Hepatocyte (in vitro differentiated cells): ENCODE data around the gene DPYSL3. TPM values are rescaled to one million over a fixed set of nuclear protein-coding genes. Genes with fewer than 3 reads are reported as not detected.
A peak's percentile ranks its signal among the peaks of the same experiment; 100 is the strongest.

Experiments
- DNase-seq: peaks from one replicate; pipeline ENCODE4 v3.0.0-alpha.2; 2016; ENCODE audit warnings: low spot score
- H2AFZ ChIP-seq: fragments of 200-600 bp; sonication (generic); 2 replicates; pipeline ENCODE4 v1.6.0; 2016; ENCODE audit warnings: antibody characterized with exemption, mild to moderate bottlenecking
- H3K27ac ChIP-seq: fragments of 200-600 bp; sonication (generic); 2 replicates; pipeline ENCODE4 v1.5.1; 2016; ENCODE audit warnings: mild to moderate bottlenecking
- H3K27me3 ChIP-seq: fragments of 200-600 bp; sonication (generic); 2 replicates; pipeline ENCODE4 v1.6.1; 2016
- H3K36me3 ChIP-seq: fragments of 200-600 bp; sonication (generic); replicated peaks from 2 replicates; pipeline ENCODE4 v1.5.1; 2016; ENCODE audit warnings: low read depth; ENCODE audit not compliant: insufficient read depth
- H3K4me1 ChIP-seq: fragments of 200-600 bp; sonication (generic); 2 replicates; pipeline ENCODE4 v1.5.1; 2016; ENCODE audit warnings: mild to moderate bottlenecking, moderate library complexity; ENCODE audit not compliant: insufficient read depth
- H3K4me2 ChIP-seq: fragments of 200-600 bp; sonication (generic); 2 replicates; pipeline ENCODE4 v1.6.0; 2016
- H3K4me3 ChIP-seq: fragments of 200-600 bp; sonication (generic); 2 replicates; pipeline ENCODE4 v1.5.1; 2016; ENCODE audit warnings: mild to moderate bottlenecking
- H3K79me2 ChIP-seq: fragments of 200-600 bp; sonication (generic); 2 replicates; pipeline ENCODE4 v1.6.0; 2017; ENCODE audit warnings: mild to moderate bottlenecking
- H3K9me2 ChIP-seq: fragments of 200-600 bp; sonication (generic); replicated peaks from 2 replicates; pipeline ENCODE4 v1.6.0; 2017; ENCODE audit warnings: mild to moderate bottlenecking; ENCODE audit not compliant: insufficient read depth
- H3K9me3 ChIP-seq: fragments of 200-600 bp; sonication (generic); 2 replicates; pipeline ENCODE4 v1.5.1; 2016; ENCODE audit warnings: low read depth, mild to moderate bottlenecking
- H4K20me1 ChIP-seq: fragments of 200-600 bp; sonication (generic); 2 replicates; pipeline ENCODE4 v1.6.0; 2016; ENCODE audit warnings: mild to moderate bottlenecking; ENCODE audit not compliant: insufficient read depth, poor library complexity, severe bottlenecking
- CTCF ChIP-seq: fragments of 200-600 bp; sonication (generic); IDR thresholded peaks from 2 replicates; pipeline ENCODE4 v1.5.1; 2016; ENCODE audit warnings: antibody characterized with exemption, mild to moderate bottlenecking; ENCODE audit not compliant: poor library complexity
- EZH2 ChIP-seq: fragments of 200-600 bp; sonication (generic); IDR thresholded peaks from 2 replicates; pipeline ENCODE4 v1.6.1; 2016; ENCODE audit warnings: antibody characterized with exemption, mild to moderate bottlenecking, borderline replicate concordance
- EZH2phosphoT487 ChIP-seq: fragments of 200-600 bp; sonication (generic); IDR thresholded peaks from one replicate; pipeline ENCODE4 v1.6.1; 2018; ENCODE audit warnings: antibody characterized with exemption, mild to moderate bottlenecking, low read depth, moderate library complexity; ENCODE audit not compliant: unreplicated experiment, severe bottlenecking
- WGBS: methylation state at CpG from one replicate; pipeline ENCODE4 v1.1.6; 2016; ENCODE audit warnings: low lambda C conversion rate; ENCODE audit errors: missing lambda C conversion rate; 5-methylcytosine and 5-hydroxymethylcytosine counted together
- polyA plus RNA-seq: library from polyadenylated mRNA; unstranded; fragments of >200 nt; fragmentation: Nextera tagmentation; extraction: Ambion mirVana; gene quantifications from 2 replicates; pipeline ENCODE4 v1.2.1, GENCODE V29; 2016
- total RNA-seq: library from RNA; depleted of rRNA; stranded (reverse); fragments of >200 nt; gene quantifications from 2 replicates; pipeline ENCODE4 v1.2.3, GENCODE V29; 2014

DPYSL3 gene
- total and polyA plus RNA-seq, 2 experiments from 2014 or later, result 35.7 to 78.0 TPM

- no peaks in the 10 kb centered on the region for H3K36me3 ChIP-seq
- H3K4me2 ChIP-seq, result no peak overlapping the region
- whole genome bisulfite sequencing, result 69% methylated on average over 4 of the region's 4 CpGs
- H3K4me3 ChIP-seq, result no peak overlapping the region
- no peak overlapping the region for H2AFZ ChIP-seq
- TF ChIP-seq EZH2 (no peak), CTCF (no peak), EZH2phosphoT487 (no peak)
- no peaks in the 10 kb centered on the region for H4K20me1 ChIP-seq
- H3K4me1 ChIP-seq, result no peaks in the 10 kb centered on the region
- no peaks in the 10 kb centered on the region for H3K9me2 ChIP-seq
- no peak for DNase-seq
- no peak overlapping the region for H3K27ac ChIP-seq
- H3K79me2 ChIP-seq, result no peaks in the 10 kb centered on the region
- no peaks in the 10 kb centered on the region for H3K27me3 ChIP-seq
- H3K9me3 ChIP-seq, result no peaks in the 10 kb centered on the region
These were observed 22.7 kb downstream of the DPYSL3 start for GRCh38 chr5:147487031-147487750.

GRCh38 chr5:147485814-147486213 lies 24.1 kb downstream of the DPYSL3 start:
- H3K36me3 ChIP-seq, result no peaks in the 10 kb centered on the region
- no peak overlapping the region for H3K4me3 ChIP-seq
- no peaks in the 10 kb centered on the region for H3K9me2 ChIP-seq
- DNase-seq, result no peak
- H3K9me3 ChIP-seq, result no peaks in the 10 kb centered on the region
- no peak overlapping the region for H3K27ac ChIP-seq
- no peaks in the 10 kb centered on the region for H3K4me1 ChIP-seq
- no peak overlapping the region for H3K4me2 ChIP-seq
- H4K20me1 ChIP-seq, result no peaks in the 10 kb centered on the region
- H3K79me2 ChIP-seq, result no peaks in the 10 kb centered on the region
- no peak overlapping the region for H2AFZ ChIP-seq
- WGBS, result 84% methylated on average over 2 of the region's 2 CpGs
- no peaks in the 10 kb centered on the region for H3K27me3 ChIP-seq
- TF ChIP-seq CTCF (no peak), EZH2 (no peak)

GRCh38 chr5:147485046-147485445 lies 24.8 kb downstream of the DPYSL3 start:
- Histone ChIP-seq H3K4me2 (no peak overlapping the region), H3K4me3 (no peak overlapping the region), H4K20me1 (no peaks in the 10 kb centered on the region), H3K9me3 (no peaks in the 10 kb centered on the region), H3K27ac (peak overlapping the region; percentile 74), H3K4me1 (no peaks in the 10 kb centered on the region), H3K9me2 (no peaks in the 10 kb centered on the region), H2AFZ (no peak overlapping the region), H3K27me3 (no peaks in the 10 kb centered on the region), H3K79me2 (no peaks in the 10 kb centered on the region), H3K36me3 (no peaks in the 10 kb centered on the region)
- WGBS, result 84% methylated on average over 6 of the region's 6 CpGs
- no peak for DNase-seq
- no peak for TF ChIP-seq CTCF
- no peak for TF ChIP-seq EZH2phosphoT487
- no peak for TF ChIP-seq EZH2

GRCh38 chr5:147484708-147485020 lies 25.2 kb downstream of the DPYSL3 start:
- DNase-seq, result no peak
- no peaks in the 10 kb centered on the region for H3K79me2 ChIP-seq

More at GRCh38 chr5:147484708-147485020, 25.2 kb downstream of the DPYSL3 start:
- Histone ChIP-seq H2AFZ (no peak overlapping the region), H3K4me3 (no peak overlapping the region), H3K36me3 (no peaks in the 10 kb centered on the region), H3K9me2 (no peaks in the 10 kb centered on the region), H3K27ac (peak overlapping the region; percentile 74), H3K9me3 (no peaks in the 10 kb centered on the region), H3K4me1 (no peaks in the 10 kb centered on the region), H4K20me1 (no peaks in the 10 kb centered on the region), H3K4me2 (no peak overlapping the region), H3K27me3 (no peaks in the 10 kb centered on the region)
- no peak for TF ChIP-seq CTCF
- no peak for TF ChIP-seq EZH2phosphoT487
- no peak for TF ChIP-seq EZH2
- WGBS, result 79% methylated on average over 3 of the region's 3 CpGs
